ENCODE measurements around the gene WARS2. TPM values are rescaled to one million over a fixed set of nuclear protein-coding genes. Genes with fewer than 3 reads are reported as not detected.

Gene WARS2
- total RNA-seq, 1 donor: 21.7 TPM

DNA sequence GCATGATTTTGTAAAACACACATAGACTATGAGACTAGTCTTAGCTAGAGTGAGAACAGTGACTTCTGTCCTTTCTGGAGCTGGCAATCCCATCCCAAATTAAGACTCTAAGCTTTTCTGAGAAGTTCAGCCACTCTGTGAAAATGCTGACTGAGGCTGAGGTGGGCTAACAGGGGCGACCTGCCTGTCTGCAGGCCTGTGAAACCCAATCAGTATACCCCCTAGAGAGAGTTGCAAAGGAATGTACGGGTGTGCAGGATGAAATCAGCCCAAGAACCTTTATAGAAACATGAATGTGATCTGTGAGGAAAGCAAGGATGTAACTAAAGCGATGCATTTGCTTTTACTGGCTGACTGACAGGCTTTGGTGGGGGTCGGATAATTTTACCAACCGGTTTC is 136.3 kb downstream of the WARS2 start:
- no peak for DNase-seq (ENCODE audit: low read depth)
- TF ChIP-seq, protein P1, sequence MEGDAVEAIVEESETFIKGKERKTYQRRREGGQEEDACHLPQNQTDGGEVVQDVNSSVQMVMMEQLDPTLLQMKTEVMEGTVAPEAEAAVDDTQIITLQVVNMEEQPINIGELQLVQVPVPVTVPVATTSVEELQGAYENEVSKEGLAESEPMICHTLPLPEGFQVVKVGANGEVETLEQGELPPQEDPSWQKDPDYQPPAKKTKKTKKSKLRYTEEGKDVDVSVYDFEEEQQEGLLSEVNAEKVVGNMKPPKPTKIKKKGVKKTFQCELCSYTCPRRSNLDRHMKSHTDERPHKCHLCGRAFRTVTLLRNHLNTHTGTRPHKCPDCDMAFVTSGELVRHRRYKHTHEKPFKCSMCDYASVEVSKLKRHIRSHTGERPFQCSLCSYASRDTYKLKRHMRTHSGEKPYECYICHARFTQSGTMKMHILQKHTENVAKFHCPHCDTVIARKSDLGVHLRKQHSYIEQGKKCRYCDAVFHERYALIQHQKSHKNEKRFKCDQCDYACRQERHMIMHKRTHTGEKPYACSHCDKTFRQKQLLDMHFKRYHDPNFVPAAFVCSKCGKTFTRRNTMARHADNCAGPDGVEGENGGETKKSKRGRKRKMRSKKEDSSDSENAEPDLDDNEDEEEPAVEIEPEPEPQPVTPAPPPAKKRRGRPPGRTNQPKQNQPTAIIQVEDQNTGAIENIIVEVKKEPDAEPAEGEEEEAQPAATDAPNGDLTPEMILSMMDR (IDR thresholded peaks at IDR 0.05; ENCODE audit: insufficient read depth, low read length): no peak
- H3K4me3 ChIP-seq (ENCODE audit: low read depth, low read length): no peak overlapping the region

DNA sequence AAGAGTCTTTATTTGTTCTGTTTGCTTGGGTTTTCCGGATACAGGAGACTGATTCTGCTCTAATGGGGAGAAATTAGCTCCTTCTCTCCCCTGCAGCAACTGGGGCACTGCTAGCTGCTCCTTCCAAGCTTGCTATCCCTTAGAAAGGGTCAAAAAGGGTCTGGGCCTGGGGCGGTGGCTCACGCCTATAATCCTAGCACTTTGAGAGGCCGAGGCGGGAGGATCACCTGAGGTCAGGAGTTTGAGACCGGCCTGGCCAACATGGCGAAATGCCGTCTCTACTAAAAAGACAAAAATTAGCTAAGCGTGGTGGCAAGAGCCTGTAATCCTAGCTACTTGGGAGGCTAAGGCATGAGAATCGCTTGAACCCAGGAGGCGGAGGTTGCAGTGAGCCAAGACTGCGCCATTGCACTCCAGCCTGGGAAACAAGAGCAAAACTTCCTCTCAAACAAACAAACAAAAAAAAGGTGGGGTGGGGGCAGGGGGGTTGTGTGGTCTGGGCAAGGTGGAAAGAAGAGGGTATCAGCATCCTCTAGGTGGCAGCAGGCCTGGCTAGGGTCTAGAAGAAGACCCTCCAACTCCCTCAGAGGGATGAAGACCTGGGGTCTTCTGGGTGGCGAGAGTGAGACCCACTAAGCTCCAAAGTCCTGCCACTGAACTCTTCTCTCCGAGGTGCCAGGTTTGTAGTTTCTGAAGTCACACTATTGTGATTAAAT is 136.9 kb downstream of the WARS2 start:
- DNase-seq (ENCODE audit: low read depth): no peak
- TF ChIP-seq, protein P1 (IDR thresholded peaks at IDR 0.05; ENCODE audit: insufficient read depth, low read length): no peak

DNA sequence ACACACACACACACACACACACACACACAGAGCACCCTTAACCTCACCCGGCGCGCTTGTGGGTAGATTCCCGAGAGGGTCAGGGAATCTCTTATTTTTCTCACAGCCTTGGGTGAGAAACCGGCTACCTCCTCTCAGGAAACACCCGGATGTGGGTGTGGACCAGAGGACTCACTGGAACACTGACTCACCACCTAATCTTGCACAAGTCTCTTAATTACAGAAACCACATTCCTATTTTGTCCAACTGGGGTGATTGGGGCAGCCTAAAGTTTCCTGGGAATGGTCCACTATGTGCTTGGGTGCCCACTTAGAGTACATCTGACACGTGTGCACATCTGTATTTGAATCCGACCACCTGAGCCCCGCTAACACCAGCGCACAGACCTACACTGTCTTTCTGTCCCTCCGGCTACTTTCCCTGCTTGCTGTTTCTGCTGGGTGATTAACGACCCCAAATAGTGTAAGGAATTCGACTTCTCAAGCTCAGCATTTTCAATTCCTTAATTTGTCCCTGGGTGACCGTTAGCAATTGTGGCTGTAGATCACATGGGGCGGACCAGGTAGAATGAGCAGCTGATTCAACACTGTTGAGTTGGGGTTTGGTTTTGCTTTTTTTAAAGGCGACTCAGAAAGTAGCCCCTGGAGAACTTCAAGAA is 138.3 kb downstream of the WARS2 start:
- peak; percentile 82 for DNase-seq (ENCODE audit: low read depth)
- no peak overlapping the region for H3K4me3 ChIP-seq (ENCODE audit: low read depth, low read length)
- TF ChIP-seq, protein P1 (IDR thresholded peaks at IDR 0.05; ENCODE audit: insufficient read depth, low read length): no peak

More for the DNA sequence above, 136.9 kb downstream of the WARS2 start:
- H3K4me3 ChIP-seq (ENCODE audit: low read depth, low read length): no peak overlapping the region

DNA sequence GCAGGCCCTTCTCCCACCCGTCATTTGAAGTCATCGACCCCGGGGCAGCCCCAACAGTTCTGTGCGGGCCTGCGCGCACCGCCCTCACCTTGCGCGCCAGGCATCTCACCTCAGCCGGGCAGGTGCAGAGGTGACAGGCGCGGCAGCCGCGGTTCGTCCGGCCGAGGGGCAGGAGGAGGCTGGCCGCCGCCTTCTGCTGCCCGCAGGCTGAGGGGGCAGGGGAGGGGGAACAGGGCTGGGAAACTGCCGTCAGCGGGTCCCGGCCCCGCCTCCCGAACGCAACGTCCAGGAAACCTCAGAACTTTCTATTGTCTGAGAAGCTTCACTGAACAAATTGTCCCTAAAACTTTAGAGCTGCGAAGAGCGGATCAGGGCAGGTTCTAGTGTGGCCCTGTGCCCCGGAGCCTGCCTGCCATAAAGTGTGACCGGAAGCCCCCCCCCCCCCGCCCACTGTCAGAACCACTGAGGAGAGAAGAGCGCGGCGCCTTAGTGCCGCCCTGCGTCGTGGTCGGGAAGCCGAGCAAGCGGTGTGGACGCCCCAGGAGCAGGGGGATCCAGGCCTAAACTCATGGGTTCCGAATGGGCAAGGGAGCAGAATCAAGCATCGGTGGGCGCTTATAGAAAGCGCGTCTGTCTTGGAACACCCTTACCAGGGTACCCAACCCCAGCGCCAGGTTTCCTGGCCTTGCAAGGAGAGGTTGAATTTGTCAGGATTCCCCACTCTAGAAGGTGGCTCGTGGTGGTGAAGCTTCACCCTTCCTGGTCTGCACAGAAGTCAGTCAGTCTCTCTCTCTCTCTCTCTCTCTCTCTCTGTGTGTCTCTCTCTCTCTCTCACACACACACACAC is 139.0 kb downstream of the WARS2 start:
- no peak for DNase-seq (ENCODE audit: low read depth)
- H3K4me3 ChIP-seq (ENCODE audit: low read depth, low read length): no peak overlapping the region

DNA sequence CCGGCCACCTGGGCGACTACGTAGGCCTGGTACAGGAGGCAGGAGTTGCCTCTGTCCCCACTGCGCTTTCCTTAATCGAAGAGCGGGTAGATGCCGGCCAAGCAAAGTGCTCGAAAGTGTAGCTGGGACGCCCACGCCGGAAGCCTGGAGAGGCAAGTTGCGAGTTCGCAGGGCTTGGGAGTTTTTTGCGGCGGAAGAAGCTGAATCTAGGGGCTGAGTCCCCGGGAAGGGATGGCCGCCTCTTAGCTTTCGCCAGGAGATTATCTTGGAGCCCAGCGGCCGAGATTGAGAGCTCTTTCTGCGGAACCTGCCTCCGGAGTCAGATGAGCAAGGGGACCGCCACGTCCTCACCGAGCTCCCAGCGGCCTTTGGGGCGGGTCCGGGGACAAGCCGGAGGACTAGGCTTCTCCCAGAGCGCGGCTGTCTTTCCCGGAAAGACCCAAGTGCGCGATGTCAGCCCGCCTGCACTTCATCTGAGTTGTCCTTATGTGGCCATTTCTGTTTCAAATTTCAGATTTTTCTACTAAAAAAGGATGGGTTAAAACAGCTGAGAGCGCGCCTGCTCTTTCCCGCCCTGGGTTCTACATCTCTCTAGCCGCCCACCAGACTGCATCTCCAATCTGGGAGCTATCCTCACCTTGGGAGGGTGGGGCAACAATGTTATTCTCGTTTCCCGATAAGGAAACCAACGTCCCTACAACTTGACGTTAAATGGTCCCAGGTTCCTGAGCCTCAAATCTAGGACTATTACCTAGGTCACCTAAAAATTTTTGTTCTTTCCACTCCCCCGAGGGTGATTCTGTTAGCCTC is 139.9 kb downstream of the WARS2 start:
- TF ChIP-seq, protein P1 (IDR thresholded peaks at IDR 0.05; ENCODE audit: insufficient read depth, low read length): no peak
- no peak for DNase-seq (ENCODE audit: low read depth)

More for the DNA sequence above, 139.0 kb downstream of the WARS2 start:
- TF ChIP-seq, protein P1 (IDR thresholded peaks at IDR 0.05; ENCODE audit: insufficient read depth, low read length): no peak

More for the DNA sequence above, 139.9 kb downstream of the WARS2 start:
- H3K4me3 ChIP-seq (ENCODE audit: low read depth, low read length): peak overlapping the region; percentile 28

All from fibroblast of the aortic adventitia (primary cell).